HG03457 (cell line): ENCODE measurements around the gene STAM.
"Not testable (repeated sequence)": the region's sequence is repeated elsewhere in the genome, so short reads cannot be mapped to it uniquely, and the experiment has no call there.

Source experiments
- ATAC-seq: cut with Tn5 transposase; IDR thresholded peaks from one replicate; pipeline ENCODE4 v1.9.1; 2021; ENCODE audit warnings: moderate number of reproducible peaks; ENCODE audit not compliant: unreplicated experiment

Gene STAM

DNA sequence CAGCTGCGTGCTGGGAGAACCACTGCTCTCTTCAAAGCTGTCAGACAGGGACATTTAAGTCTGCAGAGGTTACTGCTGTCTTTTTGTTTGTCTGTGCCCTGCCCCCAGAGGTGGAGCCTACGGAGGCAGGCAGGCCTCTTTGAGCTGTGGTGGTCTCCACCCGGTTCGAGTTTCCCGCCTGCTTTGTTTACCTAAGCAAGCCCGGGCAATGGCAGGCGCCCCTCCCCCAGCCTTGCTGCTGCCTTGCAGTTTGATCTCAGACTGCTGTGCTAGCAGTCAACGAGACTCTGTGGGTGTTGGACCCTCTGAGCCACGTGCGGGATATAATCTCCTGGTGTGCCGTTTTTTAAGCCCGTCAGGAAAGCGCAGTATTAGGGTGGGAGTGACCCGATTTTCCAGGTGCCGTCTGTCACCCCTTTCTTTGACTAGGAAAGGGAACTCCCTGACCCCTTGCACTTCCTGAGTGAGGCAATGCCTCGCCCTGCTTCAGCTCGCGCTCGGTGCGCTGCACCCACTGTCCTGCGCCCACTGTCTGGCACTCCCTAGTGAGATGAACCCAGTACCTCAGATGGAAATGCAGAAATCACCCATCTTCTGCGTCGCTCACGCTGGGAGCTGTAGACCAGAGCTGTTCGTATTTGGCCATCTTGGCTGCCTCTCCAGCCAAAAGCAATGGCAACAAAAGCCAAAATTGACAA lies 78.5 kb downstream of the STAM start:
- ATAC-seq = not testable (repeated sequence)

DNA sequence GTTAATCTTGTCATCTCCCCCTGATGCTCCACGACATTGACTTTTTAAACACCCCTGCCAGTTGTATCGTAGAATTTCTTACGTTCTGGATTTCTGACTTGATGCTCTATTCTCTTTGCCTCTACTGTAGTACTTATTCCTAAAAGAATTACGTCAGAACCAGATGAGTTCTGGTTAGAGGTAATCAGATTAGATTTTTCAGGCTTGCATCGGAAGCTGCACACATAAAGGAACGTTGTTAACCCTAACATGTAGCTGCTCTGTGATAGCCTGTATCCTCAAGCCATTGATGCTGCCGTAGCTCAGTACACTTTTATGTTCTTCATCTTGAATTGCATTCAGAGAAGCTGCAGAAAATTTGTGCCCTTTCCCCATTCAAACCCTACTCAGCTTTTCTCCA lies 81.8 kb downstream of the STAM start:
- no peak for ATAC-seq

DNA sequence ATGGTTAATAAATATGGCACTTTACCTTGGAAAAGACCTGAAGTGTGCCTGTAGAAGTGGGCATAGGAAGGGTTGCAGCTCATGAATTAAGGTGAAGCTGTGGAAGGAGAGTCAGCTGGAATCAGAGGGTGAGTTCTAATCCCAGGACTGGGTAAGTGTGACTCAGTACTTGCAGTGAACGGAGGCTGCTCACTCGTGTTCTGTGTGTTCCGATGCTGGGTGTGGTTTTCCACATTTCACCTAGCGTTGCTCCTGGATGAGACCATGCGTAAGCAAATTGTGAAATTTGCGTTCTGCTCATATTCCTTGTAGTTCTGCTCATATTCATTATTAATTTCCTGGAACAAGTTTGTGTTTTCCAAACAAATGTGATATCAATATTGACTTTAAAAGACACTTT lies 85.7 kb downstream of the STAM start:
- ATAC-seq = no peak

DNA sequence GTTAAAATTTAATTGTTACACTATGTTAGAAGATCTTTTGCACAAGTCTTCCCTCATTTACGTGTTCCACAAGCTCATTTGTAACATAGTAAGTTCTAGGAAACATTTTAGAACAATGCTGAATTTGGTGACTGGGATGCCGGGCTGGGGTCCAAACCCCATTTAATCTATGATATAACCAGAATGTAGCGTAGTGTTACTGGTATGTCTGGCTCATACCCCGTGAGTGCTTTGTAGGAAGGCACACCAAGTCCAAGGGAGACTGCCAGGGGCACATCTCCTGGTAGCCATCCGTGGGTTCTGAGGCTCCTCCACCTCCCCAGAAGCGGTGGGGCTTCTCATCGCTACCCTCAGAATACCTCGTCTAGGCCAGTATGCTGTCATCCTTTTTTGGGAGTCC lies 86.7 kb downstream of the STAM start:
- no peak for ATAC-seq

DNA sequence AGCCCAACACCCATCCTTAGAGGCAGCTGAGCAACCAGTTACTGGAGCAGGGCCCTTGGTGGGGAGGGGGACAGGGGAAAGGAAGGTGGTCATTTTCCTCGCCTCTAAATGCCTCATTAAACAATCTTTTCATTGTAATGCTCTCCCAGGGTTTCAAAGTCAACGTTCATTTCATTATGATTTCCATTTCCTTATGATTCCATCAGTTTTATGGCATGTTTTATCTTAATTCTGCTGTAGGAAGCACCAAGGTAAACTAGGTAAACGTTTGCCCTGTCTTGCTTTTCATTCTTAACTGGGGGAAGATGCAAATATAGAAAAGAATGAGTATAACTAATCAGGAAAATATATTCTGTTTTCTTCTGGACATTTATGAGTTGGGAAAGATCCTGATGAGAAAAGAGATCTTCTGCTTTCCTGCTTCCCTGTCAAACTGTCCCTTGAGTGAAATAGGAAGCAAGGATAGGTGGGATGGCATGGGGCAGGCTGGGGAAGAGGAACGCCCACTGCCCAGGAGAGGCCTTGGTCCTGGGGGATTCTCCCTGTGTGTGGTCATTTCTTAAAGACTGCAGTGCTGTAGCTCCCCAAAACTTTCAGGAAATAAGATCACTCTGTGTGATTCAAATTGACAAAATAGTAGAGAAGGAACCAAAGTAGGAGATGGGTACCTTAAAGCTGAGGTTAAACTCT lies 87.5 kb downstream of the STAM start:
- ATAC-seq = no peak

DNA sequence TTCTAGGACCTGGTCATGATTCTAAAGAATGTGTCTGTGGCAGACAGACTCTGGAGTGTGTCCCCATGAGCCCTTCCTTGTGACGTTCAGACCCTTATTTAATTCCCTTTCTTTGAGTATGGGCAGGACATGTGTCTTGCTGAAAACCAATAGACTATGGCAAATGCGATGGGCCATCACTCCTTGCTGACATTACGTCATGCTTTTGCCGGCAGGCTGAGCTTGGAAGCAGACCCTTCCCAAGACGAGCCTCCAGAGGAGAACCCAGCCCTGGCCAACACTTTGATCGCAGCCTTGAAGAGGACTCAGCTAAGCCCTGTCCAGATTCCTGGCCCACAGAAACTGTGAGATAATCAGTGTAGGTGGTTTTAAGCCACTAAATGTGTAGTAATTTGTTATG lies 89.7 kb downstream of the STAM start:
- ATAC-seq = no peak

DNA sequence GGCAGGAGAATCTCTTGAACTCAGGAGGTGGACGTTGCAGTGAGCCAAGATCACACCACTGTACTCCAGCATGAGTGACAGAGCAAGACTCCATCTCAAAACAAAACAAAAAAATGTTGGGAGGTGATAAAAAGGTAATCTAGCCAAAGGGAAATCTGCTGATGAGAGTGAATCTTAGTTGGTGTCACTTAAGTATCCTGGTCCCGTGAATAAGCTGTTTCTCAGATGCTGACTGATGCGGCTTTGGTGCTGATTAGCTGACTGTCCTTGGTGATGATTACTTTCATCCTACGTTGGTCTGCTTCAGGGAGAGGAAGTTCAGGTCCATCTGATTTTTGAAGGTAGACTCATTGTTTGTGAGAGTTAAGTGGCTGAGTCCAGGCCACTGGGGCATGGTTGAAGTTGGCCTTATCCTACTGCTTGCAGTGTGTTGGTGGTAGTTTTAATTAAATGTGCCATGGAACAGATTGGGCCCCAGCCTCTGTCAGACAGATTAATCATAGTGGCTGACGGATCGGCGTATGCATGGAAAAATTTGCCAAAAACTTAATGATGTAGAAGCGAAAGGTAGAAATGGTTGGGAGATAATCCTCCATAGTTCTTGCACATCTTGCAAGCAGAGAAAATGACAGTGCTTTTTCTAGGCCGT lies 90.6 kb downstream of the STAM start:
- ATAC-seq = no peak

DNA sequence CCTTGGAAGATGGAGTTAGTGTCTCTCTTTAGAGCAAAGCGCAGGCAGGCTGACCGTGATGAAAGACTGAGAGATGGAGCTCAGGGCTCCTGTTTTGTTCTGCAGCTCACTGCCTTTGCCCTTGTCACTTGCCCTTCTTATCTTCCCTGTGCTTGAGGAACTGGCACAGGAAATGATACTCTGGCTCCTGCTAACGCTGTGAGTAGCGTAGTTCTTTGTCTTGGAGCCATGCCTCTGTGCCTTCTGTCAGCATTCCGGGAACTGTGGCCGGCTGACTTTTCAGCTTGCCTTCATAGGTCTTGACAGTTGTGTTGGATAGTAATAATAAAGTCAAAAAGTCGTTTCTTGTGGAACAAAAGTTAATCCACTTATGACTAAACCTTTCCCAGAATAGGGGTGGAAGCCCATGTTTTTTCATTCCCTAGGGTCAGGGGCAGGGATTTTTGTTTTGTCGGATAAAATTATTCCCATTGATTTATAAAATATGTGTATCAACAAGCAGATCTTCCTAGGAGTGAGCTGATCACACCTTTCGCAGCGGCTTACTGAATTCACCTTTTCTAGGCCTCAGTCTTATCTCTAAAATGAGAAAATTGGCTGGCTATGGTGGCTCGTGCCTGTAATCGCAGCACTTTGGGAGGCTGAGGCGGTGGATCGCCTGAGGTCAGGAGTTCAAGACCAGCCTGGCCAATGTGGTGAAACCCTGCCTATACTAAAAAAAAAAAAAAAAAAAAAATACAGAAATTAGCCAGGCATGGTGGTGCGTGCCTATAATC lies 91.4 kb downstream of the STAM start:
- no peak for ATAC-seq

DNA sequence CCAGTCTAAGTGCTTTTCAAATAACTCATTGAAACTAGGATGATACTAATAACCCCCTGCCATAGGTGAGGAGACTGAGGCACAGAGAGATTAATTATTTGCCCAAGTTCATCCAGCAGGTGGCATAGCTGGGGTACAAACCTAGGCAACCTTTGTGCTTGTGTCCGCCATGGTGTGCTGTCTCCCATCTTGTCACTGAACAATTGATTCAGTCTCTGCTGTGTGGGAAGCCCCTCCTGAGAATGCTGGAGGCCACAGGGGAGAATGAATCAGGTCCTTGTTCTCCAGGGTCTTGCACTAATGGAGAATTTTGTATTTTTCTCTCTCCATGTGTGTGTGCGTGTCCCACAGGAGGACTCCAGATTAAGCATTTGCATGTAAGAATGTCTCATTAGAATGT lies 92.3 kb downstream of the STAM start:
- ATAC-seq = no peak

DNA sequence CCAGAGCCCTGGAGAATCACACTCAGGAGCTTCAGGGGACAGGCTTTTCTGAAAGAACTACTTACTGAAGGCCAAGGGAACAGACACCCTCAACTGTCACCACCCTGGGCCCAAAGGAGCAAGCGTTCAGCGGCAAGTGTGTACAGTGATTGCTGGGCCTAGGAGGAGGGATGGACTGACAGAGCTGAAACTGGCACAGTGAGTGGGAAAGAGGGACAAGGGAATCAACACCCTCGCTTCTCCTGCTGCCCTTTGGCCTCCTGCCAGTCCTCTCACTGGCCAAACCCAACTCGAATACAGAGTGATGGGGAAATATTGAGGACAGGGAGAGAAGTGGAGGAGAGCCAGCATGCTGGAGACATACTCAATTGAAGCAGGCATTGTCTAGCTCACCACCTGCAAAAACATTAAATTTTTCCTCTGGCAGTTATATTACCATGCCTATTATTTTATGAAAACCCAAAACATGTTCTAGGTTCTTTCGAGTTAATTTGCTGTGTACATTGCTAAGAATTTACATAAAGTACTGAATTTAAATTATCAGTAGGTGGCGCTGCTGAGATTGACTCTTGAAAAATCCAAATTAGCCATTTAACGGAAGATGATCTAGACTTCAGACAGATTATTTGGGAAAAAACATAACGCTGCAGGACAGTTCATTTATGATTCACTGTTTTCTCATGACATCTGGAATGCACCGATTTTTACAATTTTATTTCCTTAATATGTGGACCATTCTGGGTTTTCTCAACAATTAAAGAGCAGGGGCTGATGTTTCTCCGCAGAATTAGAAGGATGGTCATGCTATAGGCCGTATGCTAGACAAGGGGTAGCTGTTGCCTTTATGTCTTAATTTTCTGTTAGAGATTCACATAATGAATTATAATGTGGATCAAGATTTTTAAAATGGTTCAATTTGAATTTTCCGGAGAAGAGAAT lies 93.3 kb downstream of the STAM start:
- no peak for ATAC-seq

DNA sequence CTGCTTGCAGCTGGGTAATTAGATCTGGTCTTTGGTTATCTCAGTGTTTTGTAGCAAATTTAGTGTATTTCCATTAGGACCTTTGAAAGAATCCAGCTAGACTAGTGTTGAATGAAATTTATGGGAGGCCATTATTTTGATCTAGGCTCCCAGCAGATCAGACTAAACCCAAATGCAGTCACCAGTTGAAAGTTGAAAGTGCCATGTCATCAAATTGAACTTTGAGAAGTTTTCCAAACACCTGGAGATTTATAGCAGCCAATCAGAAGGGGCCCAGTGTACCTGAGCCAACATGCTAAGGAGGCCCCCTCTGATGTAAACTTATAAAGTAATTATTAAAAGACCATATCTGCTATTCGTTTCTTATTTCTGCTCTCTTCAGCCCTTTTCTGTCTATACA lies 96.7 kb downstream of the STAM start:
- ATAC-seq = no peak

DNA sequence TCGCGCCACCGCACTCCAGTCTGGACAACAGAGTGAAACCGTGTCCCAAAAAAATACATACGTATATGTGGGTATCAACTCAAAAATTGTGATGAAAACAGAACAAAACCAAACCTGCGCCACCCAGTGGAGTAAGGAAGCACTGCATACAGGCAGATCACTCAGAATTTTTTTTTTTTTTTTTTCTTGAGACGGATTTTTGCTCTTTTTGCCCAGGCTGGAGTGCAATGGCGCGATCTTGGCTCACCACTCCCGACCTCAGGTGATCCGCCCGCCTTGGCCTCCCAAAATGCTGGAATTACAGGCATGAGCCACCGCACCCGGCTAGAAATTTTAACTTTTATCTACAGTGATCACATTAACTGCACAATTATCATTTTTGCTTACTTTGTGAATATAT lies 99.0 kb downstream of the STAM start:
- ATAC-seq = no peak

DNA sequence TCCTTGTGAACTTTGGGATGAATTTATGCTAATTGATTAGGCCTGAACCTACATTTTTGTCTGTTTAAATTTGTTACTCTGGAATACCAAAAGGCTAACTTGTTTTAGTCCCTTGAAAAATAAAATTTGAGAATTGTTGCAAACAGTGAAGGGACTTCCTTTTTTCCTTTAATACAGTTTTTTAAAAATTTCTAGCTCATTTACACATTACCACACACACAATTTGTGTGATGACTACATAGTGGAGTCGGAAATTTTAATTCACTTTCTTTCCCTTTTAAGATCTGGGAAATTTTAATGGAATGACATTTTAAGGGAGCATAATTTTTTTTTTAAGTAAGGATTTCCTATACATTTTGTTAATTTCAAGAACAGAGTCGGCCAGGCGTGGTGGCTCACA lies 99.5 kb downstream of the STAM start:
- no peak for ATAC-seq

DNA sequence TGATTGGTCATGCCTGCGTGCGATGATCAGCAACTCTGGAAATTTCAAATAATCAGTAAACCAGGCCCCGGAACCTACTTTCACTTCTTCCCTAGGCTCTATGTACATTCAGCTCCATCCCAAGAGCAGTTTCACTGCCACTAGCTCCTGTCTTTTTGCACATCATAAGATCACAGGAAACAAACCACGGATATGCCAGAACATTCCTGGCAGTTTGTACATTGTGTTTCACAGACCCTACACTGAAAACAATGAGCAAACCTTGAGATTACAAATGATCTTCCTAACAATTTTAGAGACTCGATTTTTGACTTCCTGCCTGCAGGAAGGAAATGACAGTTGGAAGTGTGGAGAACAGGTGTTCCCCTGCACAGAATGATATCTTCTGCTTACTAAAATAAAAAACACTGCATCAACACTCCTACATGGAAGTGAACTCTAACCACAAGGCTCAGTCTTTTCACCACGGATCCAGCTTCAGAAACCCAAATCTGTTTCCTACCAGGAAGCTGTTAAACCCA lies 100.5 kb downstream of the STAM start:
- no peak for ATAC-seq

DNA sequence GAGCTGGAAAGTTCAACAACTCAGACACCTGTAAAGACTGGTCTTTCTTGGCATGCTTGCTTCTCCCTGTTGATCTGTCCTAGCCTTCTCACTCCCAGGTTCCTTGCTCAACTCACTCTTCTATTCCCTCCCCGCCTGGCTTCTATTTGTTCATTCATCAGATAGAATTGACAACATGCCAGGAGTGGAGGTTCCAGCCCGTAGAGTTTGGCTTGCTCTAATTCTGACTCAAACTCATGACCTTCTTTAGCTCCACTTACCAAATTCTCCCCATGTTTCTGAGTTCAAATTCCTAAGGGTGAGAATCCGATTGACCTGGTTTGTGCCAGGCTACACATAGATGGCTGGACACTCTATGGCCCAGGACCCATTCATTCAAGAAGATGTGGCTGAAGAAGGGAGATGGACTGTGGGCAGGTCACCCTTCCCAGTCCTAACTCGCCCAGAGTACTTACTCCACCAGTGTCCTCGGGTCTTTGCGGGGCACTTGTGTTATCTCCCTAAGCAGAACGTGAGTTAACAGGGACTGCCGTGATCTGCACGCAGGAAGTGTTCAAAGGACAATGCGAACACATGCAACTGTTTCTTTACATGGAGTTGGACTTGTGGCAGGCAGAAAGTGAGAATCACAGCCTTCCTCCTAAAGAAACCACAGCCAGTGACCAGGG lies 104.1 kb downstream of the STAM start:
- ATAC-seq = no peak

DNA sequence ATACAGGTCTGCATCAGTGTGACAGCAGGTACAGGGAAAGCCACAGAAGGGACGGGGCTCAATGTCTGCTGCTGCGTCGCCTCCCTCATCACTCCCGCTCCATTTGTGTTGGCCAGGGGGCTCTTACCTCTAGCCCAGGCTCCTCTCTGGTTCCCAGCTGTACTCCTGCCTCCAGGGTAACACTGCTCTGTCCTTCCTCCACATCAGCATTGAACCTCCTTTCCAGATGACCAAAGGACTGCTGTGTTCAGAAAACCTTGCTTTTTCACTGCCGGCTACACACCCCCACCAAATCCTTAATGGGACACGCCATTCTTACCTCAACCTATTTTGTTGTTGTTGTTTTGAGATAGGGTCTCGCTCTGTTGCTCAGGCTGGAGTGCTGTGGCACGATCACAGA lies 105.9 kb downstream of the STAM start:
- no peak for ATAC-seq

DNA sequence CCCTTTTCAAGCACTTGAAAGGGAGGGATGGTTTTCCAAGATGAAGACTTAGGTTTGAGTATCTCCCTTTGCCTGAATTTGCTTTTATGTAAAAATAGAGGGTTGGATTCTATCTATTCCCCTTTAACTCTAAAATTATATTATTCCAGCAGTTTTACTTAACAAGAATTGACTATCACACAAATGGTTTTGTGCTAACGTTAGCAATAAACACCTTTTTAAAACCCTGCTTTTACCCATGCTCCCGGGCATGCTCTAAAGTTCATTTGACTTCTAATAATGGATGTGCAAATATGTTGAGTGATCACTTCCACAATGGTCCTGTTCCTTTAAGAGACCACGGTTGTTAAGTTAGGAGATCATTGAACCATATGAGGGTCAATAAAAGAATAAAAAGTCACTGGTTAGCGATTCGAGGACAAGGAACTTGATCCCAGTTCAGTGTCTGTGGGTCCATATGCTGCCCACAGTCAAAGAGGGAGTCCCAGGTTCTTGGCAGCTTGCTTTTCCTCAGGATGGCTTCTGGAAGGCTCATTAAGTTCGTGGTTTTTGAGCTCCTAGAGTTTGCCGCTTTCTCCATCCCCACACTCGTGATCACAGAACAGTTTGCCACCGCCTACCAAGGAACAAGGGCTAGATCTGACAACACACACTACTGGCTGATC lies 108.0 kb downstream of the STAM start, which contains the start of gene TMEM236:
TSS of gene TMEM236 (plus strand) at position 421 of the 665 bp plus-strand sequence. CDS start at position 516, 95 bp downstream.
- no peak for ATAC-seq

DNA sequence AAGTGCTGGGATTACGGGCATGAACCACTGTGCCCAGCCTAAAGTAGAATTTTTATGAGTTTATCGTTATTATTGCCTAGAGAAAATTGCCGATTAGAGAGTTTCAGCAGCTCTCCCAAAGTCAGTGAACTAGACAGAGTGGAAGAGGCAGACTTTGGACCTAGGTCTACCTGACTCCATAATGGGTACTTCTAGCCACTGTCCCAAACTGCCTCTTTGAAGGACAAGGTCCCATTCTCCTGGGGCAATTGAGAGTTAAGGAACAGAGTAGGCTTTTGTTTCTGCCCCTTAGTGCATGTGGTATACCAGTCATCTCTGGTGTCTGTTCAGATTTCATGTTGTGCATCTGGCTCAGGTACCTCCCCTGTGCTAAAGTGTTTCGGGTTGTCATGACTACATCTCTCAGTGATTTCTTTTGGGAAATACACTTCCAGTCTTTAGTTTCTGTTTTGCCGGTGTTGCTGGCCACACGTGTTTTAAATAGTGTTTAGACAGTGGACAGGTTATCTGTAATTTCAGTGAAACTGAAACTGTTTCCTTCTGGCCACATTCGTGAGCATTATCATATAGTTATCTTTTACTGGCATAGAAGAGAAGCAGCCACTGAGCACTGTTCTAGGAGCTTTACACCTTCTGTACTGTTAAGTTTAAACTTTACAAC lies 112.7 kb downstream of the STAM start:
- ATAC-seq = peak; percentile 91
